Esophagus (tissue), 2 donors: ENCODE results near the gene CEBPZ. TPM values are rescaled to one million over a fixed set of nuclear protein-coding genes. Genes with fewer than 3 reads are reported as not detected.

Experiments used
- H3K27ac ChIP-seq, 2 donors: one replicate each; pipeline ENCODE4 v1.5.1; 2013; ENCODE audit warnings: low read depth in 2 of 2, mild to moderate bottlenecking in 2 of 2, inconsistent platforms in 1 of 2, low read length in 1 of 2, moderate library complexity in 1 of 2
- H3K27me3 ChIP-seq, 2 donors: one replicate each; pipeline ENCODE4 v1.6.1; 2013; ENCODE audit warnings: low read length in 2 of 2, control low read depth in 1 of 2, mild to moderate bottlenecking in 1 of 2; ENCODE audit not compliant: insufficient read depth in 2 of 2, control insufficient read depth in 1 of 2
- H3K36me3 ChIP-seq, 2 donors: one replicate each; pipeline ENCODE4 v1.6.1; 2013; ENCODE audit warnings: low read length in 1 of 2; ENCODE audit not compliant: control insufficient read depth in 2 of 2, insufficient read depth in 2 of 2
- H3K4me1 ChIP-seq, 2 donors: one replicate each; pipeline ENCODE4 v1.6.1; 2013; ENCODE audit warnings: low read length in 1 of 2; ENCODE audit not compliant: control insufficient read depth in 2 of 2, insufficient read depth in 2 of 2
- H3K4me3 ChIP-seq, 2 donors: one replicate each; pipeline ENCODE4 v1.5.1; 2013; ENCODE audit warnings: low read length in 2 of 2, mild to moderate bottlenecking in 2 of 2, low read depth in 1 of 2, moderate library complexity in 1 of 2
- H3K9me3 ChIP-seq, 2 donors: one replicate each; pipeline ENCODE4 v1.6.1; 2013; ENCODE audit warnings: mild to moderate bottlenecking in 2 of 2, low read depth in 1 of 2, low read length in 1 of 2, moderate library complexity in 1 of 2; ENCODE audit not compliant: control insufficient read depth in 2 of 2, insufficient read depth in 1 of 2
- WGBS, 2 donors: extraction: QIAGEN DNeasy Blood & Tissue Kit; methylation state at CpG; one replicate each; pipeline ENCODE4 v1.1.7; 2013; 5-methylcytosine and 5-hydroxymethylcytosine counted together
- polyA plus RNA-seq, 2 donors: library from polyadenylated mRNA; stranded (reverse); fragments of 200-250 nt; gene quantifications; one replicate each; pipeline ENCODE4 v1.2.3, GENCODE V29; 2013
- donor health status: healthy with polysubstance abuse.
- donor health status: Bipolar disorder and iron deficiency.

CEBPZ gene
- polyA plus RNA-seq, 2 donors, result 32.5 to 37.4 TPM

GRCh38 chr2:37164757-37165156 is 66.6 kb downstream of the CEBPZ start:
- Histone ChIP-seq H3K4me1 (no peaks in the 10 kb centered on the region), H3K27me3 (no peaks in the 10 kb centered on the region), H3K9me3 (no peaks in the 10 kb centered on the region), H3K4me3 (no peak overlapping the region), H3K27ac (no peak overlapping the region), H3K36me3 (no peaks in the 10 kb centered on the region)
- WGBS, 2 donors, result 79 to 92% methylated on average over 1 of the region's 1 CpG

GRCh38 chr2:37156857-37157714 is 74.3 kb downstream of the CEBPZ start, which contains the start of gene EIF2AK2:
Gene EIF2AK2, minus strand, starts transcription at chr2:37156980. Its CDS starts 9,174 bp downstream, at chr2:37147806.
- Histone ChIP-seq H3K36me3 (no peaks in the 10 kb centered on the region), H3K9me3 (no peaks in the 10 kb centered on the region), H3K4me3 (peak within 1 kb of the TSS; percentile 70 to 97), H3K27me3 (no peaks in the 10 kb centered on the region), H3K27ac (peak within 1 kb of the TSS; percentile 79 to 87), H3K4me1 (peaks cover 0 to 8% of the 10 kb centered on the region in 2 donors)
- WGBS, 2 donors, result 8% methylated on average over 41 to 55 of the region's 55 CpGs

GRCh38 chr2:37156071-37156856 is 75.1 kb downstream of the CEBPZ start:
- WGBS, 2 donors, result 1 to 2% methylated on average over 27 of the region's 27 CpGs
- H3K4me1 ChIP-seq, result peaks cover 0 to 8% of the 10 kb centered on the region in 2 donors
- peak overlapping the region; percentile 70 to 97 for H3K4me3 ChIP-seq

GRCh38 chr2:37154785-37155184 is 76.6 kb downstream of the CEBPZ start:
- H3K4me3 ChIP-seq, result no peak overlapping the region
- WGBS, 2 donors, result 92 to 93% methylated on average over 4 of the region's 4 CpGs
- no peak overlapping the region for H3K27ac ChIP-seq
- H3K4me1 ChIP-seq, result peaks cover 0 to 8% of the 10 kb centered on the region in 2 donors
- no peaks in the 10 kb centered on the region for H3K9me3 ChIP-seq
- H3K36me3 ChIP-seq, result no peaks in the 10 kb centered on the region
- no peaks in the 10 kb centered on the region for H3K27me3 ChIP-seq

More at GRCh38 chr2:37156071-37156856, 75.1 kb downstream of the CEBPZ start:
- no peaks in the 10 kb centered on the region for H3K36me3 ChIP-seq
- H3K9me3 ChIP-seq, result no peaks in the 10 kb centered on the region
- peak overlapping the region; percentile 79 to 87 for H3K27ac ChIP-seq
- no peaks in the 10 kb centered on the region for H3K27me3 ChIP-seq

- no peaks in the 10 kb centered on the region for H3K36me3 ChIP-seq
- H3K9me3 ChIP-seq, result no peaks in the 10 kb centered on the region
- no peak overlapping the region for H3K4me3 ChIP-seq
- peaks cover 0 to 8% of the 10 kb centered on the region in 2 donors for H3K4me1 ChIP-seq
- 88 to 98% methylated on average over 5 of the region's 5 CpGs for WGBS, 2 donors
- no peaks in the 10 kb centered on the region for H3K27me3 ChIP-seq
- no peak overlapping the region for H3K27ac ChIP-seq
These were observed 78.2 kb downstream of the CEBPZ start for GRCh38 chr2:37153224-37153623.

Other genes starting within 250 kb of the CEBPZ start
- 1 to 10 TPM; 7.7 to 9.0 TPM for gene HEATR5B, start 147.2 kb downstream of the CEBPZ start, polyA plus RNA-seq
- 1 to 10 TPM; 2.7 to 2.8 TPM for gene GPATCH11, start 147.1 kb downstream of the CEBPZ start, polyA plus RNA-seq
- 1 to 10 TPM; 3.6 to 4.0 TPM for gene EIF2AK2, start 74.6 kb downstream of the CEBPZ start, polyA plus RNA-seq
- not detected for gene SULT6B1, start 42.9 kb downstream of the CEBPZ start, polyA plus RNA-seq
- gene CEBPZOS, start 35.1 kb downstream of the CEBPZ start, polyA plus RNA-seq, result 10 to 100 TPM; 19.1 to 53.7 TPM
- 1 to 10 TPM; 6.9 to 8.1 TPM for gene NDUFAF7, start 62 bp upstream of the CEBPZ start, polyA plus RNA-seq
- 1 to 10 TPM; 3.7 to 3.8 TPM for gene PRKD3, start 93.2 kb upstream of the CEBPZ start, polyA plus RNA-seq
- 1 to 10 TPM; 1.2 to 1.8 TPM for gene QPCT, start 113.0 kb upstream of the CEBPZ start, polyA plus RNA-seq